ENCODE data around the gene TSPAN5.
A peak's percentile ranks its signal among the peaks of the same experiment; 100 is the strongest.
"Not testable (repeated sequence)": the region's sequence is repeated elsewhere in the genome, so short reads cannot be mapped to it uniquely, and the experiment has no call there.

The TSPAN5 gene

DNA sequence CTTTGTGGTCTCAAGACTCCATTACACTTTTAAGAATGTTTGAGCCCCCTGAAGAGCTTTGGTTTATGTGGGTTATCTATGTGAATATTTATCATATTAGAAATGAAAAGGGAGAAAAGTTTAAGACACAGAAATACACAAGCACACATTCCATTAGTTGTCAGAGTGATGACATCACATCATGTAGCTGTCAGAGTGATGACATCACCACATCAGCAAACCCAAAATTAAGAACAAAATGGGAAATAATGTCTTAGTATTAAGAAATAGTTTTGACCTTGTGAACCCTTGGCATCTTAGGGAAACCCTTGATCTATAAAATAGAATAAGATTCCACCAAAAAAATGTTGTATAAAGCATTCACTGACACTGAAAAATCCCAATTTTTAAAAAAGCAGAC, 195.9 kb downstream of the TSPAN5 start:
- no peaks in the 10 kb centered on the region for H3K36me3 ChIP-seq
- H3K9me3 ChIP-seq (replicated peaks in 1 of 11): peaks cover 0 to 8% (median 3%) of the 10 kb centered on the region in 11 experiments; a peak in 3 of 22 replicates
- no peak overlapping the region for H3K4me2 ChIP-seq
- H3K9ac ChIP-seq: no peak overlapping the region
- no peaks in the 10 kb centered on the region for H4K20me1 ChIP-seq
- H3K4me1 ChIP-seq: peaks cover 0 to 5% (median 0%) of the 10 kb centered on the region in 10 experiments; a peak in 2 of 20 replicates
- no peak overlapping the region for H3K4me3 ChIP-seq
- no peak overlapping the region for H3K27ac ChIP-seq
- no peaks in the 10 kb centered on the region for H3K27me3 ChIP-seq
- no peak for TF ChIP-seq Cebpa-rat (IDR thresholded peaks at IDR 0.05)

DNA sequence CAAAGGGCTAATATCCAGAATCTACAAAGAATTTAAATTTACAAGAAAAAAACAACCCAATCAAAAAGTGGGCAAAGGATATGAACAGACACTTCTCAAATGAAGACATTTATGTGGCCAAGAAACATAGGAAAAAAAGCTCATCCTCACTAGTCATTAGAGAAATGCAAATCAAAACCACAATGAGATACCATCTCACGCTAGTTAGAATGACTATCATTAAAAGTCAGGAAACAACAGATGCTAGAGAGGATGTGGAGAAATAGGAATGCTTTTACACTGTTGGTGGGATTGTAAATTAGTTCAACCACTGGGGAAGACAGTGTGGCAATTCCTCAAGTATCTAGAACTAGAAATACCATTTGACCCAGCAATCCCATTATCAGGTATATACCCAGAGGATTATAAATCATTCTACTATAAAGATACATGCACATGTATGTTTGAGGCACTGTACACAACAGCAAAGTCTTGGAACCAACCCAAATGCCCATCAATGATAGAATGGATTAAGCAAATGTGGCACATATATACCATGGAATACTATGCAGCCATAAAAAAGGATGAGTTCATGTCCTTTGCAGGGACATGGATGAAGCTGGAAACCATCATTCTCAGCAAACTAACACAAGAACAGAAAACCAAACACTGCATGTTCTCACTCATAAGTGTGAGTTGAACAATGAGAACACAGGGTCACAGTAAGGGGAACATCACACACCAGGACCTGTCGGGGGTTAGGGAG, 197.1 kb downstream of the TSPAN5 start:
- H3K4me3 ChIP-seq, H3K9ac ChIP-seq, H3K4me1 ChIP-seq: not testable (repeated sequence)

GRCh38 chr4:98457422-98457821, 201.0 kb downstream of the TSPAN5 start:
- not testable (repeated sequence) for H3K4me3 ChIP-seq, H3K4me1 ChIP-seq, H3K27ac ChIP-seq, H3K36me3 ChIP-seq, H4K20me1 ChIP-seq, H3K27me3 ChIP-seq, H3K4me2 ChIP-seq, H3K9ac ChIP-seq
- peaks cover 3 to 13% (median 10%) of the 10 kb centered on the region in 11 experiments; a peak in 19 of 22 replicates for H3K9me3 ChIP-seq (replicated peaks in 1 of 11)

More for the DNA sequence above, 197.1 kb downstream of the TSPAN5 start:
- not testable (repeated sequence) for H3K27ac ChIP-seq; H3K9me3 ChIP-seq (replicated peaks in 1 of 11); H4K20me1 ChIP-seq; H3K36me3 ChIP-seq; H3K27me3 ChIP-seq; H3K4me2 ChIP-seq

DNA sequence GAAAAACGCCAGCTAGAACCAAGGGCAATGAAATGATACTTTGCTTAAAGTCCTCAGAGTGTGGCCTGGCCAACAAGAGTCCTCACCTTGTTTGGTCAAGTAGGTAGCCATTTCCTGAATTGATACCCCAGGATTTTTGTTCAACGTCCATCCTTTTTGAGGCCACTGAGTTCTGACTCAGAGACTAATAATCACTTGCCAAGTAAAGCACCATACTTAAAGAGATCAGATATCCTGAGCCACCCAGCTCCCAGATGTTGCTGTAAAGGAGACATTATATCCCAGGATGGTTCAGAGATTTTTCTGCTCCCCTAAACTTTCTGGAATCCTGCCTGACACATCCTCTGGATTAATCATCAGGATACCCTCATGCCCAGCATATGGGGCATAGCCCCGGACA, 206.3 kb downstream of the TSPAN5 start:
- H3K4me1 ChIP-seq: peaks cover 18 to 36% (median 25%) of the 10 kb centered on the region in 10 experiments
- H3K4me3 ChIP-seq: no peak overlapping the region
- peaks cover 7 to 18% (median 11%) of the 10 kb centered on the region in 11 experiments; a peak in 18 of 22 replicates for H3K9me3 ChIP-seq (replicated peaks in 1 of 11)
- H3K27me3 ChIP-seq: no peaks in the 10 kb centered on the region
- no peaks in the 10 kb centered on the region for H4K20me1 ChIP-seq
- H3K4me2 ChIP-seq: no peak overlapping the region
- no peak overlapping the region for H3K27ac ChIP-seq
- no peak for TF ChIP-seq Cebpa-rat (IDR thresholded peaks at IDR 0.05)
- no peaks in the 10 kb centered on the region for H3K36me3 ChIP-seq
- H3K9ac ChIP-seq: no peak overlapping the region

DNA sequence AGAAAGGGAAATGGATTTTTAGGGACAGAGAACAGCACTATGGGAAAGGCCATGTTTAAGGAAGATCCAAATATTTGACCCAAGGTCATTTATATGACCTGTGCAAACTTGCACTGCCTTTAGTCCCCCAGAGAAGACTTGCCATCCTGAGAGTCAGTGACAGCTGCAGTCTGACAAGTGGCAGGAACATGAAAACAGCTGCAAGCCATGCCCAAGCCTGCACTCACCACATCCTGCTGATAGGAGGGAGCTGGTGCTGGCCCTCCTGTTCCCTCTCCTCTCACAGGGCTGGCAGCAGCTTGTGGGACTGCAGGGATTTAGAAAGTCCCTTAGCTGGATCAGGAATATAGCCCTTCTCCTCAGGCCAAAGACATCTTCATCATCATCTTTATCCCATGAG, 209.5 kb downstream of the TSPAN5 start:
- no peaks in the 10 kb centered on the region for H3K27me3 ChIP-seq
- peaks cover 7 to 18% (median 11%) of the 10 kb centered on the region in 11 experiments; a peak in 18 of 22 replicates for H3K9me3 ChIP-seq (replicated peaks in 1 of 11)
- H3K36me3 ChIP-seq: peaks cover 4 to 17% (median 13%) of the 10 kb centered on the region in 11 experiments; a peak in 17 of 22 replicates
- H4K20me1 ChIP-seq: no peaks in the 10 kb centered on the region
- no peak for TF ChIP-seq Cebpa-rat (IDR thresholded peaks at IDR 0.05)
- H3K9ac ChIP-seq: peak overlapping the region in 1 of 11 experiments; percentile 15; a peak in 1 of 22 replicates
- H3K4me2 ChIP-seq: peak overlapping the region; percentile 19 to 92 (median 85)
- H3K4me3 ChIP-seq: no peak overlapping the region
- peak overlapping the region in 5 of 11 experiments; percentile 30 to 71 (median 50); a peak in 6 of 22 replicates for H3K27ac ChIP-seq
- peaks cover 34 to 52% (median 43%) of the 10 kb centered on the region in 10 experiments for H3K4me1 ChIP-seq

DNA sequence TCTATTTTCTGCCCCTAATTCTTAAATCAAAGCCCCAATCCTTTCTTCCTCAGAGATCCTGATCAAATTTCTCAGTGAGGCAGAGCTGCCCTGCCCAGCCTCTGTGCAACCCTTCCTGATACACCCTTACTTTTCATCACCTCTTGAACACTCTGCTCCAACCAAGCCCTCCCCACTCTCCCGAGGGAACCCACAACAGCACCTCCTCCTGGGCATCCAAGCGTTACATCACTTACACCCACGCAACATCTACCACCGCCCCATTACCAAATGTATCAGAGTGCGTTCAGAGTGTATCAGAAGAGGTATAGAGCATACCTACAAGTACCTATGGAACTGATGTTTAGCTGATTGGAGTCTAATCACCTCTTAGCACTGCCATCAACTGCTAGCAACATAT, 210.8 kb downstream of the TSPAN5 start:
- Histone ChIP-seq H3K4me1 (peaks cover 34 to 52% (median 43%) of the 10 kb centered on the region in 10 experiments), H3K27ac (peak overlapping the region in 8 of 11 experiments; percentile 44 to 73 (median 70); a peak in 14 of 22 replicates), H3K27me3 (no peaks in the 10 kb centered on the region), H4K20me1 (no peaks in the 10 kb centered on the region), H3K4me2 (peak overlapping the region; percentile 69 to 92 (median 85)), H3K36me3 (peaks cover 14 to 29% (median 22%) of the 10 kb centered on the region in 11 experiments), H3K9me3 (replicated peaks in 1 of 11) (peaks cover 5 to 13% (median 7%) of the 10 kb centered on the region in 11 experiments; a peak in 18 of 22 replicates), H3K9ac (peak overlapping the region in 2 of 11 experiments; percentile 51 to 52; a peak in 4 of 22 replicates), H3K4me3 (peak overlapping the region in 2 of 10 experiments; percentile 2 to 5; a peak in 1 of 20 replicates)
- TF ChIP-seq Cebpa-rat (IDR thresholded peaks at IDR 0.05): no peak

GRCh38 chr4:98446499-98447375, 211.7 kb downstream of the TSPAN5 start:
- Histone ChIP-seq H4K20me1 (no peaks in the 10 kb centered on the region), H3K27ac (peak overlapping the region in 9 of 11 experiments; percentile 20 to 73 (median 70); a peak in 17 of 22 replicates), H3K4me3 (peak overlapping the region in 5 of 10 experiments; percentile 0 to 39 (median 4); a peak in 3 of 20 replicates)

GRCh38 chr4:98444371-98444770, 214.0 kb downstream of the TSPAN5 start:
- Histone ChIP-seq H3K9ac (no peak overlapping the region), H3K27ac (no peak overlapping the region)

More at GRCh38 chr4:98446499-98447375, 211.7 kb downstream of the TSPAN5 start:
- Histone ChIP-seq H3K4me2 (peak overlapping the region; percentile 69 to 92 (median 85)), H3K27me3 (no peaks in the 10 kb centered on the region), H3K36me3 (peaks cover 24 to 38% (median 31%) of the 10 kb centered on the region in 11 experiments), H3K4me1 (peaks cover 34 to 52% (median 43%) of the 10 kb centered on the region in 10 experiments), H3K9me3 (replicated peaks in 1 of 11) (peaks cover 0 to 4% (median 0%) of the 10 kb centered on the region in 11 experiments; a peak in 3 of 22 replicates), H3K9ac (peak overlapping the region in 8 of 11 experiments; percentile 2 to 52 (median 42); a peak in 11 of 22 replicates)
- peak in 2 of 11 experiments; percentile 41 to 51; a peak in 1 of 22 replicates for TF ChIP-seq Cebpa-rat (IDR thresholded peaks at IDR 0.05)

More at GRCh38 chr4:98444371-98444770, 214.0 kb downstream of the TSPAN5 start:
- TF ChIP-seq Cebpa-rat (IDR thresholded peaks at IDR 0.05): no peak
- H3K4me3 ChIP-seq: no peak overlapping the region
- H3K27me3 ChIP-seq: no peaks in the 10 kb centered on the region
- no peaks in the 10 kb centered on the region for H4K20me1 ChIP-seq
- H3K4me2 ChIP-seq: no peak overlapping the region
- H3K9me3 ChIP-seq (replicated peaks in 1 of 11): no peaks in the 10 kb centered on the region
- H3K36me3 ChIP-seq: peaks cover 38 to 59% (median 53%) of the 10 kb centered on the region in 11 experiments
- peaks cover 34 to 42% (median 40%) of the 10 kb centered on the region in 10 experiments for H3K4me1 ChIP-seq

Data from BLaER1 treated with 17β-estradiol and CSF1 and Interleukin-3, amounts not matched to agents 10 nM and 100 nM (cell line).